ENCODE measurements around the gene ACVR2B.

ACVR2B gene

DNA sequence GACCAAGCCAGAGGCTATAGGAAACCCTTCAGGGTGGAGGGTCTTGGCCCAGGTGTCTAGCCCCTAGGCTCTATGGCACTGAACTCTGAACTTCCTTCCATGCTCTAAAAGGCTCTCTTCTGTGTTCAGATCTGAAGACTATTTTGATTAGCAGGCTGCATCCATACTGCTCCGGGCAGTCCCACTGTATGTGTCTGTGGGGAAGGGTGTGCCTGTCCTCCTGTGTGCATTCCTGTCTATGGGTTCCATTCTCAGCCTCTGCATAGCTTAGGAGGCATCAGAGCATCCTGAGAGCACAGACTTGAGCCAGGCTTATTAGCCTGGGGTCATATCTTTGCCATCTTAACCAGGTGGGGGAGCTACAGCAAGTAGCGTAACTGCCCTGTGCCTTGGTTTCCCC is 80.5 kb downstream of the ACVR2B start:
- no peak for DNase-seq

DNA sequence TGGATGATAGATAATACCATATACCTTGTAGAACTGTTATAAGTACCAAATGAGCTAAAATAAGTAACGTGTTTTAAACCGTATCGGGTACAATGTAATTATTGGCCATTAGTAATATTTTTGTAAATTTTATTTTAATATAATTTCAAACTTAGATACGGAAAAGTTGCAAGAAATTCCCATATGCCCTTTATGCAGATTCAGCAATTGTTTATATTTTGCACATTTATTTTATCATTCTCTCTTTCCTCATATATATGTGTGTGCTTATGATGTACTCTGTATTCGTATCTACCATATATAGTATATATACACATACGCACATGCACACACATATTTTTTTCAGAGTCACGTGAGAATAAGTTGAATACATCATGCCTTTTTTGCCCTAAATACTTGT is 80.9 kb downstream of the ACVR2B start:
- DNase-seq = no peak

DNA sequence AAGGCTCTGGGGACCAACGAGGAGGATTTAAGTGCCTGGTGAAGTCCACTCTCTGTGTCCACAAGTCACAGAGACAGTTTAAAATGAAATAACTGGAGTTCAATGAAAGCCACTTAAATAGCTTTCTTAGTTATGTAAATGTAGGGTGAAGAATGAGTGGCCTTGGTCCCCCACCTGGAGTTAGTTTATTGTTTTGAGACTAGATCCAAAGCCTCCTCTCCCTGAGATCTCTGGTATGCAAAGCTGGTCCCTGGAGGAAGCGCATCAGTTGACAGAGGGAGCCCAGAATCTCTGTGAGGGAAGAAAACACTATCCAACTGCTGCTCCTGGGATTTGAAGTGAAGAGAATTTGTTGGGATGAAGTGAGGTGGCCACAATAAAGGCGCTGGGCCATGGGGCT is 83.0 kb downstream of the ACVR2B start:
- no peak for DNase-seq

DNA sequence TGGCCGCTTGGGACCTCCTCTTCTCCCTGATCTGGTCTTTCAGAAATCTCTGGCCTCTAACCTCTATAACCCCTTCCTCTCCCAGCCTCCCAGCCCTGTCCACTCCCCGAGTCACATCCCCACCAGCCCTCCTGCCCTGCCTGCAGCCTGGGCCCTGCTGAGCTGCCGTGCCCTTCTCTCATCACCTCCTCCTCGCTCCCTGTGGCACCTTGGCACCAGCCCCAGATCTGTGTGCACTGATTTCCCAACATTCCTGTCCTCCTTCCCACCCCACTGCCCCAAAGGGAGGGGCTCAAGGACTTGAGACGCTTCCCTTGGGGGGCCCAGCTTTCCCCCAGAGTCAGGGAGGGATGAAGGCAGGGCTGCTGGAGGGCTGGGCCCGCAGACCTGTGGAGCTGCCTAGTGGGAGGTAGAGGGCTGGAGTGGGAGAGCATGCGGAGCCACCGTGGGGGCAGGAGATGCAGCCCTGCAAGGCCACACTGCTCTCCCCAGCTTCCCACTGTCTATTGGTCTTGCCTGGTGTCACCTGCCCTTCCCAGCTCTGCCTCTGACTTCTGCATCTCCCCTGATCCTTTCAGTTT is 85.2 kb downstream of the ACVR2B start:
- no peak for DNase-seq

DNA sequence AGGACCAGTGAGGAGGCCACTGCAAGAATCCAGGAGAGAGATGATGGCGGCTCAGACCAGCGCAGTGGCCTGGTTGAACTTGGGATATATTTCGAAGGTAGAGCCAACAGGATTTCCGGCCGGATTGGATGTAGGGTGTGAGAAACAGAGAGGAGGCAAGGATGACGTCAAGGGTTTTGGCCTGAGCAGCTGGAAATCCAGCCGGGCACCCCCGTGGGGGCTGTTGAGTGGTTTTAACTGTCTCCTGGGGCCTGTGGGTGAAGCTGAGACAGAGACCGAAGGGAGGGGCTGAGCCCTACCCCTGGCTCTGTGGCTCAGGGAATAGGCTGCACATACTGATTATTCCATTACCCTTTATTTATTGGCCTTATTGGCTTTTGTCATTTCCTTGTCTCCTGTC is 88.1 kb downstream of the ACVR2B start:
- DNase-seq = no peak
